GM11168 (cell line): ENCODE results near the gene MYRFL.

Experiments used
- in situ Hi-C: fragments of 300-500 bp; cut with MboI; formaldehyde crosslinking; loops from one replicate; pipeline ENCODE4 v1.12.0; 2022; ENCODE audit warnings: low sequenced_read_pairs; ENCODE audit not compliant: unreplicated experiment

Gene MYRFL

GRCh38 chr12:69927164-69927563, 102.1 kb downstream of the MYRFL start:
- in situ Hi-C loops, result no loop called here

- in situ Hi-C loops, result no loop called here
These were observed 104.1 kb downstream of the MYRFL start for GRCh38 chr12:69929125-69929524.

GRCh38 chr12:69929531-69929930, 104.5 kb downstream of the MYRFL start:
- in situ Hi-C loops, result no loop called here

DNA sequence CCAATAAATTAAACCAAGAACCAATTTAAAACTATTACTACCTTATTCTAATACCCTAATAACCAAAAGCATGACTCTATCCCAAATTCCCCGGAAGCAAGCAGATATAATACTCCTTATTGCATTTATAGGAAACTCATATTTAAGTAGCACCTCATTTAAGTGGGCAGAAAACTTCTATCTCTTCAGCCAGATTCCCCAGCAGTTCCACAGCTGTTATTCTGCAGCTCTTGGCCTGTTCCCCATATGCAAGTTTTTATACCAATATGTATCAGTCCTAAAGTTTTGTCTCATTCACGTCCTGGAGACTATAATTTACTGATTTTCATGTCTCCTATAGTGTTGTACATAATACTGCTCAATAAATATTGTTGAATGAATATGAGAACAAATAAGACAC, 106.5 kb downstream of the MYRFL start:
- in situ Hi-C loops, result no loop called here

GRCh38 chr12:69932154-69932553, 107.1 kb downstream of the MYRFL start:
- in situ Hi-C loops, result no loop called here

GRCh38 chr12:69932676-69933552, 107.9 kb downstream of the MYRFL start:
- in situ Hi-C loops, result no loop called here

DNA sequence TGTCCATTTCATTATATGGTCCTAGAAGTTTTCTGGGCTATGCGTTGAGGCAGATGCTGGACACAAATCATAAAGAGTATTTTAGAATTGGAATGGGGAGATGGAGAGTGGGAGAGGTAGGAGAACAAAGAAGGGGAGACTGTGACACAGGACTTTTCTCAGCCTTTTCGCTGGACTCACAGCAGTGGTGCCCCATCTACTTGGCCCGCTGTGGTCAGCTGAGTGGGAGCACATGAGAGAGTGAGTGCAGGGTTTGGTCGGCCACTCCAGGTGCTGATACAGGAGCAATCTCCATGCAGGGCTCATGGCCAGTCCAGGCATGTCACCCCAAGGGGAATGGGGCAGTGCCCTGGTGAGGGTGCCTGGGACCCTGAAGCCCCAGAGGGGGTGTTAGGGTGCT, 109.0 kb downstream of the MYRFL start:
- in situ Hi-C loops, result no loop called here

DNA sequence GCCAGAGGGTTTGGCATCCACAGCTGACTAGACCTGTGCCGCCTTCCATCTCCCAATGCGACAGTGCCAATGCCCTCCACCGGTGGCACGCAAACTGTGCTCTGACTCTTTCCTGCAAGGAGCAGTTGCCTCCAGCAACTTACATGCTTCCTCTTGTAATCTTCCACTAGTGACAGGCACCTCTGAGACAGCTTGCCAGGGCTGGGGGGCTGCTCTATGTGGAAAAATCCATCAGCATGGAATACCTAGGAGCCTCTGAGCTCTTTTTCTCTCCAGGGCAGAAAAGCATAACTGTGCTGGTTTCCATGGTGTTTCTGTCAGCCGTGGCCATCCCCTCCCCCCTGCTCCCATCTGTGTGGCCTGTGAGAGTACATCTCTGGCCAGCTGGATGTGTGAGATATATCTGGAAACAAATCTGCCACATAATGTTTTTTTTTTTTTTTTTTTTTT, 110.6 kb downstream of the MYRFL start:
- in situ Hi-C loops, result no loop called here

DNA sequence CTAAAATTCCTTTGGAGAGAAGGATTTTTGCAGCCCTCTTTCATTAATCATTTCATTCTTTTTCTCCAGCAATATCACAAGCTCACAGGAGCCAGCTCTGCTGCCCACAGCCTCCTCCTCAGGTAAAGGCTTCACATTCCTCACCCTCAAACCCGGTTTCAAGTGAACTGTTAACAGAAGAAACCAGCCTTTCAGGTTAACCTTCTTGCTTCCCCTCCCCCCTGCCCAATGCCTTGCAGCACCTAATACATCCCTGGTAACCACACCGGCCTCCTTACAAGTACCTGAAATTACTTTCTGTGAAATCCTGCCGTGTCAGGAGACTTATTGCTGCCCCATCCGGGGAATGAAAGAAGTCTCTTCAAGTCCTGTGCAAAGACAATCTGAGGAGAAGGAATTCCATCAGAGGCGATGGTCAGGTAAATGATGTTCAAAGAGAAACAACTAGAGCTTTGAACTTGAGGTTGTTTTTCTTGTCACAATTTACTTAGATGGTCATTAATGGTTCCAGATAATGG, 111.2 kb downstream of the MYRFL start:
- in situ Hi-C loops, result no loop called here

DNA sequence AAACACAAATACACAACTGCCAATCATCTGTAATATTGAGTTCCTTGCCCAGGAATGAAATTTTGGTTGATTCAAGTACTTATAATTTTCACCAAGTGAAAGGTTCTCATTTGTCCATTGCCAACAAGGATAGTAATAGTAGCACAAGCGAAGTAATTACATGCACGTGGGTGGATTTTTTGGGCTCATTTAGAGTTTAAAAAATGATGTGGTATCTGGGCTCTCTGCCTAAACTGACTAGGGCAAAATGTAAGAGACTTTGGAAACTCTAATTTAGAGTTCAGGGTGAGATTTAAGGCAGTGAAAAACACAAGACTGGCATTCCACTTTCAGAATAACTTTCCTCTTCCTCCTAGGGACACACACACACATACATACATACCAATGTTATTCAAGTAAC, 111.7 kb downstream of the MYRFL start:
- in situ Hi-C loops, result no loop called here

- in situ Hi-C loops, result no loop called here
These were observed 122.1 kb downstream of the MYRFL start for GRCh38 chr12:69947123-69947522.

- in situ Hi-C loops, result no loop called here
These were observed 122.9 kb downstream of the MYRFL start for GRCh38 chr12:69947897-69948296.

GRCh38 chr12:69948851-69949250, 123.8 kb downstream of the MYRFL start:
- in situ Hi-C loops, result no loop called here

DNA sequence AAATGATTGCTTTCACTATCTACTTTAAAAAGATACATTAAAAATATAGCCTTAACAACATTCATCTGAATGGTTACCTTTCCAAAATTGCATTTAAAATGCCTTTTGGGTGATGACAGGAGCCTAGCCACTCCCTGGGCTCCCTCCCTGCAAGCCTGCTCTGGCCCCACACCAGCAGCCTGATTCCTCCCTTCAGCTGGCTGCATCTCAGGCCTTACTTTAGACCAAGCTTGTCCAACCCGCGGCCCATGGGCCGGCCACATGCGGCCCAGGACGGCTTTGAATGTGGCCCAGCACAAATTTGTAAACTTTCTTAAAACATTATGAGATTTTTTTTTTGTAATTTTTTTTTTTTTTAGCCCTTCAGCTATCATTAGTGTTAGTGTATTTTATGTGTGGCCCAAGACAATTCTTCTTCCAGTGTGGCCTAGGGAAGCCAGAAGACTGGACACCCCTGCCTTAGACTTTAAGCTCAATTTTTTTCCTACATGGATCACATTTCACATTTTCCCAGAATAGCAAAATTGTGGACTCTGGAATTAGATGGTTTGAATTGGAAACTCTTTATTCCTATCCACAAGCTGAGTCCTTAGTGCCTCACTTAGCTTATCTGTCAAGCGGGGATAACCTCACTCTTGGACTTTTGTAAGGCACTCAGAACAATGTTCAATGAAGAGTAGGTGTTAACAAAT, 124.4 kb downstream of the MYRFL start:
- in situ Hi-C loops, result no loop called here

DNA sequence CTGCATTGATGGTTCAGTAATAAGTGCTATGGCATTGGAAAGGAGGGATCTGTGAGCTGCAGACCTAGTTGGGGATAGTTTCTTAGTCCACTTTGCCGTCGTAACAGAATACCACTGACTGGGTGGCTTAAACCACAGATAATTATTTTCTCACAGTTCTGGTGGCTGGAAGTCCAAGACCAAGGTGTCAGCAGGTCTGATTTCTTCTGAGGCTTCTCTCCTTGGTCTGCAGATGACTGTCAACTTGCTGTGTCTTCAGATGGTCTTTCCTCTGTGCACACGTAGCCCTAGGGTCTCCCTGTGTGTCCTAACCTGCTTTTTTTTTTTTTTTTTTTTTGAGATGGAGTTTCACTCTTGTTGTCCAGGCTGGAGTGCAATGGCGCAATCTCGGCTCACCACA, 126.1 kb downstream of the MYRFL start:
- in situ Hi-C loops, result no loop called here

- in situ Hi-C loops, result no loop called here
These were observed 127.9 kb downstream of the MYRFL start for GRCh38 chr12:69952890-69953289.

DNA sequence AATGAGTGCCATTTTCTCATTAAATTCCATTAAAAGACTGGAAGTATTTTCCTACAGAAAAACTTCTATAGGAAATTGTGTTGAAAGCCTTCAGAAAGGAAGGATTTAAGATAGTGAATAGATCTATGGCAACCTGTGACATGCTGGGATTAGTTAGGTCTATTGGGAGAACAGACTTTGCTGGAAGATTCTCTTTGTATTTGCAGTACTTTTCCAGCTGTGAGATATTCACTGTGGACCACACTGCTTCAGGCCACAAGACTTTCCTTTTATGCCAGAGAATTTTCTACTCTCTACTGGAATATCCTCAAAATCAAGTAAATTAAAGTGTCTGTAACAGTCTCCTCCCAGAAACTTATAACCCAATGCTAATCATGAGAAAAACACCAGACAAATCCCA, 136.2 kb downstream of the MYRFL start:
- in situ Hi-C loops, result no loop called here

- in situ Hi-C loops, result no loop called here
These were observed 141.4 kb downstream of the MYRFL start for GRCh38 chr12:69966409-69966808.

DNA sequence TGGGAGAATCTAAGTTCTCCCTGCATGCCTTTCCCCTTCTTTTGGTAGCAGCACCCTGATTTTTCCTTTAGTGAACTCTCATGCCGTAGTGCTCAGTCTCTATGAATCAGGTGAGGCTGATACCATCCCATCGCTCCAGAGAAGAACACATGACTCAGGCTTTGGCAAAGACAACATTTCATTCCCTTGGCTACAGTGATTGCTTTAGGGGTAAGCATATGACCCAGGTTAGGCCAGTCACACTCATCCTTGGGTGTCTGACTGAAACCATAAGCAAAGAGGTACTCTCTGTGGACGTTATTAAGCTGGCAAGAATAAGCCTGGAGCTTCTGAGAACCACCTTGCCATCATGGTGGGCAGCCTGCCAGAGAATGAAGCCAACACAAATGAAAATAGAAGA, 141.8 kb downstream of the MYRFL start:
- in situ Hi-C loops, result no loop called here

DNA sequence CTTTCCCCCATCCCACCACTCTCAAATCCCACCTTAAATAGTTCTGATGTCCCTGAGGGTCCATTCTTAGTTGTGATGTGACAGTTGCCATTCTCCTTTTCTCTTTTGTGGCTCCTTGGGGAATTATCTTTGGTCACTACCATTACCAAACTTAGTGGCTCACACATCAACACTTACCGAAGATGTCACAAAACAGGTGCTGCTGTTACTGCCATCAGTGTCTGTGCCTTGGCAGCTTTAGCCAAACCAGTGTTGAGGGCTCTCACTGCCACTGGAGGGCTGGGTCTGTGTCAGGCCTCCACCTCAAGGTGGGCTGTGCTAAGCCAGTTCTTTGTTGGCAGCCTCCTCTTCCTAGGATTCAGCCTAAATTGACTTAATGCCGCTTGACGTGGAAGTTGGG, 144.0 kb downstream of the MYRFL start:
- in situ Hi-C loops, result no loop called here

DNA sequence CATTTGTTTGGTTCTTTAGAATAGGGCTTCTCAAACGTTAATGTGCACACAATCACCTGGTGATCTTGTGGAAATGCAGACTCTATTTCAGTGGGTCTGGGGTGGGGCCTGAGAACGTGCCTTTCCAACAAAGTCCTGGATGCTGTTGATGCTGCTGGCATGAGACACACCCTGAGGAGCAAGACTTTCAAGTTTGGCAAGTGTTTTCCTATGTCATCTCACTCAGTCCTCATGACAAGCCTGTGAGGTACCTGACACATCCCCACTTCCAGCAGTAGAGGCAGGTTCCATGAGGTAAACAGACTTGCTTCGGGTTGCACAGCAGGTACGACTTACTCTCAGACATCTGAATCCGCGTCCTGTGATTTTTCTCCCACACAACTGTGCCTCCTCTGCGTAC, 147.1 kb downstream of the MYRFL start:
- in situ Hi-C loops, result no loop called here
